ENCODE results near the gene ASB14. TPM values are rescaled to one million over a fixed set of nuclear protein-coding genes. Genes with fewer than 3 reads are reported as not detected.

Gene ASB14
- total RNA-seq, 1 donor from 2014 or later, result not detected

DNA sequence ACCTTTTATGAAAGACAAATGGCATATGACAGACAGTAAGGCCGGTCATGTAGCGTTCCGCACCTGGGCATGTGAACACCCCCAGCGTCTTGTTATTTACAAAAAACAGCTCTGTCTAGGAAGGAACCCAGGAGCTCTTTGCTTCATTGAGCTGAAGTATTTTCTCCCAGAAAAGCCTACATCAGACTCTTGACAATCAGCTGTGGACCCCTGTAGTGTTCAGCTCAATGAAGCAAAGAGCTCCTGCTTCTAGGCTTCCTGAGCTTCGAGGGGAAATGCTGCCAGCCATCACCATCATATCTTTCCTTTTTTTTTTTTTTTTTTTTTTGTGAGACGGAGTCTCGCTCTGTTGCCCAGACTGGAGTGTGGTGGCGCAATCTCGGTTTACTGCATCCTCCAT is 4.1 kb downstream of the ASB14 start:
- no peak for DNase-seq
- Mint-ChIP-seq H3K27ac (ENCODE audit: unreplicated experiment) (no peak overlapping the region), H3K36me3 (ENCODE audit: unreplicated experiment) (peaks cover 7% of the 10 kb centered on the region), H3K4me1 (ENCODE audit: low read depth, unreplicated experiment) (no peaks in the 10 kb centered on the region), H3K27me3 (ENCODE audit: unreplicated experiment) (no peaks in the 10 kb centered on the region), H3K9me3 (ENCODE audit: unreplicated experiment) (no peaks in the 10 kb centered on the region), H3K4me3 (ENCODE audit: unreplicated experiment) (no peak overlapping the region)
- TF ChIP-seq, protein P1, sequence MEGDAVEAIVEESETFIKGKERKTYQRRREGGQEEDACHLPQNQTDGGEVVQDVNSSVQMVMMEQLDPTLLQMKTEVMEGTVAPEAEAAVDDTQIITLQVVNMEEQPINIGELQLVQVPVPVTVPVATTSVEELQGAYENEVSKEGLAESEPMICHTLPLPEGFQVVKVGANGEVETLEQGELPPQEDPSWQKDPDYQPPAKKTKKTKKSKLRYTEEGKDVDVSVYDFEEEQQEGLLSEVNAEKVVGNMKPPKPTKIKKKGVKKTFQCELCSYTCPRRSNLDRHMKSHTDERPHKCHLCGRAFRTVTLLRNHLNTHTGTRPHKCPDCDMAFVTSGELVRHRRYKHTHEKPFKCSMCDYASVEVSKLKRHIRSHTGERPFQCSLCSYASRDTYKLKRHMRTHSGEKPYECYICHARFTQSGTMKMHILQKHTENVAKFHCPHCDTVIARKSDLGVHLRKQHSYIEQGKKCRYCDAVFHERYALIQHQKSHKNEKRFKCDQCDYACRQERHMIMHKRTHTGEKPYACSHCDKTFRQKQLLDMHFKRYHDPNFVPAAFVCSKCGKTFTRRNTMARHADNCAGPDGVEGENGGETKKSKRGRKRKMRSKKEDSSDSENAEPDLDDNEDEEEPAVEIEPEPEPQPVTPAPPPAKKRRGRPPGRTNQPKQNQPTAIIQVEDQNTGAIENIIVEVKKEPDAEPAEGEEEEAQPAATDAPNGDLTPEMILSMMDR (IDR thresholded peaks at IDR 0.05; ENCODE audit: partially characterized antibody, unreplicated experiment), result no peak

- no peaks in the 10 kb centered on the region for H3K4me1 Mint-ChIP-seq (ENCODE audit: low read depth, unreplicated experiment)
- no peaks in the 10 kb centered on the region for H3K9me3 Mint-ChIP-seq (ENCODE audit: unreplicated experiment)
- no peak for DNase-seq
- no peak overlapping the region for H3K4me3 Mint-ChIP-seq (ENCODE audit: unreplicated experiment)
- peaks cover 7% of the 10 kb centered on the region for H3K36me3 Mint-ChIP-seq (ENCODE audit: unreplicated experiment)
- no peak overlapping the region for H3K27ac Mint-ChIP-seq (ENCODE audit: unreplicated experiment)
- H3K27me3 Mint-ChIP-seq (ENCODE audit: unreplicated experiment), result no peaks in the 10 kb centered on the region
- TF ChIP-seq, protein P1 (IDR thresholded peaks at IDR 0.05; ENCODE audit: partially characterized antibody, unreplicated experiment), result no peak
Observed at GRCh38 chr3:57287205-57287604, 5.3 kb downstream of the ASB14 start.

DNA sequence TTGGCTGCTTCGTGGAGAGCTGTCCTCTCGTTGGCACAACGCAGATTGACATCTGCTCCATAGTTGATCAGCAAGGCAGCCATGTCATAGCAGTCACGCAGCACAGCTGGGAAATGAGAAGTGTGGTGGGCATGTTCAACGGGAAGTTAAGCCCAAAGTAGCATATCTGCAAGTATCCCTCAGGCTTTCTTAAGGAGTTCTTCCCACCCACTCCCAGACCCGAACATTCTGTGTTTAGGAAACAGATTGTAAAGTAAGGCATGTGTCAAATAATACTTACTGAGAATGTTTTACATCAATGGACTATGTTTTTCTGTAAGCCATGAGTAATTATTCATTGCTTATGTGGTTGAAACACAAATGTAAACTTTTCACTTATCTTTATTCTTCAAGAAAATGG is 9.2 kb downstream of the ASB14 start:
- H3K27me3 Mint-ChIP-seq (ENCODE audit: unreplicated experiment), result no peaks in the 10 kb centered on the region

GRCh38 chr3:57281715-57282114 is 10.8 kb downstream of the ASB14 start:
- no peak for DNase-seq
- TF ChIP-seq, protein P1 (IDR thresholded peaks at IDR 0.05; ENCODE audit: partially characterized antibody, unreplicated experiment), result no peak
- H3K36me3 Mint-ChIP-seq (ENCODE audit: unreplicated experiment), result peaks cover 10% of the 10 kb centered on the region
- H3K4me3 Mint-ChIP-seq (ENCODE audit: unreplicated experiment), result no peak overlapping the region
- no peaks in the 10 kb centered on the region for H3K9me3 Mint-ChIP-seq (ENCODE audit: unreplicated experiment)
- no peaks in the 10 kb centered on the region for H3K4me1 Mint-ChIP-seq (ENCODE audit: low read depth, unreplicated experiment)
- no peak overlapping the region for H3K27ac Mint-ChIP-seq (ENCODE audit: unreplicated experiment)
- no peaks in the 10 kb centered on the region for H3K27me3 Mint-ChIP-seq (ENCODE audit: unreplicated experiment)

More for the DNA sequence above, 9.2 kb downstream of the ASB14 start:
- no peak overlapping the region for H3K4me3 Mint-ChIP-seq (ENCODE audit: unreplicated experiment)
- DNase-seq, result no peak
- TF ChIP-seq, protein P1 (IDR thresholded peaks at IDR 0.05; ENCODE audit: partially characterized antibody, unreplicated experiment), result no peak
- H3K9me3 Mint-ChIP-seq (ENCODE audit: unreplicated experiment), result no peaks in the 10 kb centered on the region
- H3K4me1 Mint-ChIP-seq (ENCODE audit: low read depth, unreplicated experiment), result no peaks in the 10 kb centered on the region
- H3K27ac Mint-ChIP-seq (ENCODE audit: unreplicated experiment), result no peak overlapping the region
- peaks cover 12% of the 10 kb centered on the region for H3K36me3 Mint-ChIP-seq (ENCODE audit: unreplicated experiment)

DNA sequence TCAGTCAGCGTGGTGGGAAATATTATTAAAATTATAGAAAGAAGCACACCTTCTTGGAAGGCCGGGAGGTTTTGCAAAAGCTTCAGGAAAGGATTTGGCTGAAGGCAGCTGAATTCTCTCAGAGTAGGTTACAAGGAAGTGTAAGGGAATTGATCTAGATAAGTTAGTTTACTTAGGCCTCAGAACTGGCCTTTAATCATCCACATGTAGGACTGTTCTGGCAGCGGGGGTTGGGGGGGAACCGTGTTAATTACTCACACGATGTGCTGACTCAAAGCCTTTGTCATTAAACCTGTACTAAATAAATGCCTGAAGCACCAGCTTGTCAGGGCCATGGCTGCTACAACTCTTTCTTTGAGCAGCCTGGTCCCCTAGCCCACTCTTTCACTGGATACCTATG is 12.8 kb downstream of the ASB14 start:
- Mint-ChIP-seq H3K4me1 (ENCODE audit: low read depth, unreplicated experiment) (no peaks in the 10 kb centered on the region), H3K9me3 (ENCODE audit: unreplicated experiment) (no peaks in the 10 kb centered on the region), H3K4me3 (ENCODE audit: unreplicated experiment) (no peak overlapping the region), H3K27ac (ENCODE audit: unreplicated experiment) (no peak overlapping the region), H3K36me3 (ENCODE audit: unreplicated experiment) (peaks cover 5% of the 10 kb centered on the region), H3K27me3 (ENCODE audit: unreplicated experiment) (no peaks in the 10 kb centered on the region)
- TF ChIP-seq, protein P1 (IDR thresholded peaks at IDR 0.05; ENCODE audit: partially characterized antibody, unreplicated experiment), result no peak
- DNase-seq, result no peak
